H9 (cell line): ENCODE data around the gene FBXO42. TPM values are rescaled to one million over a fixed set of nuclear protein-coding genes. Genes with fewer than 3 reads are reported as not detected.

ENCODE experiments used
- DNase-seq: peaks from one replicate; pipeline ENCODE4 v3.0.0-alpha.2; 2017
- H2AFZ ChIP-seq: one replicate; pipeline ENCODE4 v1.6.1; 2013; ENCODE audit warnings: mild to moderate bottlenecking, low read length, control low read depth, moderate library complexity
- H2AK5ac ChIP-seq: 2 replicates; pipeline ENCODE4 v1.6.1; 2013; ENCODE audit warnings: low read length, control low read depth, mixed read lengths; ENCODE audit not compliant: insufficient read length
- H2BK120ac ChIP-seq: one replicate; pipeline ENCODE4 v1.6.1; 2013; ENCODE audit warnings: low read depth, mild to moderate bottlenecking, low read length, control low read depth, inconsistent platforms; ENCODE audit not compliant: poor library complexity, severe bottlenecking
- H2BK12ac ChIP-seq: 2 replicates; pipeline ENCODE4 v1.6.1; 2013; ENCODE audit warnings: low read length, control low read depth, mixed read lengths, low read depth; ENCODE audit not compliant: insufficient read length
- H2BK15ac ChIP-seq: 2 replicates; pipeline ENCODE4 v1.6.1; 2013; ENCODE audit warnings: low read depth, low read length, control low read depth
- H2BK20ac ChIP-seq: one replicate; pipeline ENCODE4 v1.6.1; 2013; ENCODE audit warnings: low read depth, mild to moderate bottlenecking, low read length, control low read depth, inconsistent platforms; ENCODE audit not compliant: poor library complexity, severe bottlenecking
- H2BK5ac ChIP-seq: 2 replicates; pipeline ENCODE4 v1.6.1; 2013; ENCODE audit warnings: low read length, control low read depth, mixed read lengths; ENCODE audit not compliant: insufficient read length
- H3K14ac ChIP-seq: 2 replicates; pipeline ENCODE4 v1.6.1; 2013; ENCODE audit warnings: low read length, control low read depth; ENCODE audit not compliant: insufficient read depth
- H3K18ac ChIP-seq: 2 replicates; pipeline ENCODE4 v1.6.1; 2013; ENCODE audit warnings: low read depth, mild to moderate bottlenecking, mixed read lengths, low read length, control low read depth; ENCODE audit not compliant: insufficient read length
- H3K23ac ChIP-seq: 2 replicates; pipeline ENCODE4 v1.6.1; 2013; ENCODE audit warnings: low read length, control low read depth, mixed read lengths, low read depth; ENCODE audit not compliant: insufficient read length
- H3K23me2 ChIP-seq: 2 replicates; pipeline ENCODE4 v1.6.1; 2013; ENCODE audit warnings: low read depth, mild to moderate bottlenecking, mixed read lengths, low read length, control low read depth; ENCODE audit not compliant: insufficient read length, poor library complexity, severe bottlenecking
- H3K27ac ChIP-seq: 2 replicates; pipeline ENCODE4 v1.5.1; 2013; ENCODE audit warnings: low read length, control low read depth, mixed read lengths, low read depth; ENCODE audit not compliant: insufficient read length
- H3K27me3 ChIP-seq: 2 replicates; pipeline ENCODE4 v1.6.1; 2013; ENCODE audit warnings: low read length, control low read depth, inconsistent platforms; ENCODE audit not compliant: insufficient read depth
- H3K4ac ChIP-seq: 2 replicates; pipeline ENCODE4 v1.6.1; 2013; ENCODE audit warnings: low read depth, mild to moderate bottlenecking, control low read depth, inconsistent platforms, low read length, moderate library complexity
- H3K4me1 ChIP-seq: 2 replicates; pipeline ENCODE4 v1.6.1; 2013; ENCODE audit warnings: low read length, control low read depth, inconsistent platforms; ENCODE audit not compliant: insufficient read depth
- H3K4me2 ChIP-seq: 2 replicates; pipeline ENCODE4 v1.6.1; 2013; ENCODE audit warnings: low read length, control low read depth, mixed read lengths; ENCODE audit not compliant: insufficient read length, insufficient read depth
- H3K56ac ChIP-seq: 2 replicates; pipeline ENCODE4 v1.6.1; 2013; ENCODE audit warnings: low read depth, mild to moderate bottlenecking, mixed read lengths, low read length, control low read depth; ENCODE audit not compliant: insufficient read length
- H3K79me1 ChIP-seq: 2 replicates; pipeline ENCODE4 v1.6.1; 2013; ENCODE audit warnings: low read depth, mild to moderate bottlenecking, moderate library complexity, low read length, control low read depth, inconsistent platforms; ENCODE audit not compliant: insufficient read depth, poor library complexity, severe bottlenecking
- H3K79me2 ChIP-seq: 2 replicates; pipeline ENCODE4 v1.6.1; 2013; ENCODE audit warnings: low read length, control low read depth, inconsistent platforms; ENCODE audit not compliant: insufficient read depth
- H3K9ac ChIP-seq: 2 replicates; pipeline ENCODE4 v1.6.1; 2013; ENCODE audit warnings: low read length, control low read depth, mixed read lengths; ENCODE audit not compliant: insufficient read length; ENCODE audit errors: extremely low read depth
- H3K9me3 ChIP-seq: one replicate; pipeline ENCODE4 v1.6.1; 2013; ENCODE audit warnings: low read depth, low read length, inconsistent platforms; ENCODE audit not compliant: control insufficient read depth
- H3T11ph ChIP-seq: one replicate; pipeline ENCODE4 v1.6.1; 2013; ENCODE audit warnings: mild to moderate bottlenecking, low read length, control low read depth, inconsistent platforms
- H4K20me1 ChIP-seq: one replicate; pipeline ENCODE4 v1.6.1; 2013; ENCODE audit not compliant: control insufficient read depth, insufficient read length, insufficient read depth
- H4K5ac ChIP-seq: 2 replicates; pipeline ENCODE4 v1.6.1; 2013; ENCODE audit warnings: low read depth, mild to moderate bottlenecking, mixed read lengths, low read length, control low read depth; ENCODE audit not compliant: insufficient read length
- H4K8ac ChIP-seq: replicated peaks from 2 replicates; pipeline ENCODE4 v1.6.1; 2013; ENCODE audit warnings: low read length, control low read depth, mixed read lengths, low read depth; ENCODE audit not compliant: insufficient read length
- H4K91ac ChIP-seq: 2 replicates; pipeline ENCODE4 v1.6.1; 2013; ENCODE audit warnings: low read depth, mild to moderate bottlenecking, moderate library complexity, mixed read lengths, low read length, control low read depth; ENCODE audit not compliant: insufficient read length
- H3K27ac Mint-ChIP-seq, 3 experiments: 2 replicates in 2 of 3; 3 replicates in 1 of 3; pipeline ENCODE4 v1.8.0; 2020 to 2021; ENCODE audit warnings: mixed read lengths in 3 of 3, mild to moderate bottlenecking in 1 of 3, moderate library complexity in 1 of 3
- H3K27me3 Mint-ChIP-seq: 2 replicates; pipeline ENCODE4 v1.8.0; 2021; ENCODE audit warnings: low read depth, mild to moderate bottlenecking, moderate library complexity, mixed read lengths
- H3K36me3 Mint-ChIP-seq, 3 experiments: 2 replicates in 2 of 3; 3 replicates in 1 of 3; pipeline ENCODE4 v1.8.0; 2020 to 2021; ENCODE audit warnings: low read depth in 3 of 3, mixed read lengths in 3 of 3; ENCODE audit not compliant: insufficient read depth in 1 of 3
- H3K4me1 Mint-ChIP-seq, 2 experiments: 2 replicates each; pipeline ENCODE4 v1.8.0; 2020; ENCODE audit warnings: mixed read lengths in 2 of 2
- H3K4me3 Mint-ChIP-seq, 2 experiments: 2 replicates in 1 of 2; 3 replicates in 1 of 2; pipeline ENCODE4 v1.8.0; 2020 to 2021; ENCODE audit warnings: mild to moderate bottlenecking in 2 of 2, mixed read lengths in 2 of 2, moderate library complexity in 1 of 2
- H3K9me3 Mint-ChIP-seq, 2 experiments: 2 replicates in 1 of 2; 3 replicates in 1 of 2; pipeline ENCODE4 v1.8.0; 2020; ENCODE audit warnings: mild to moderate bottlenecking in 2 of 2, mixed read lengths in 2 of 2, moderate library complexity in 1 of 2
- whole genome bisulfite sequencing: extraction: QIAGEN DNeasy Blood & Tissue Kit; methylation state at CpG from one replicate; pipeline ENCODE4 v1.1.7; 2013; ENCODE audit warnings: missing lambda C conversion rate, low lambda C conversion rate, mixed read lengths; ENCODE audit not compliant: insufficient read length; ENCODE audit errors: extremely low coverage; 5-methylcytosine and 5-hydroxymethylcytosine counted together
- total RNA-seq: library from RNA; stranded (reverse); gene quantifications from 2 replicates; pipeline ENCODE4 v1.2.1, GENCODE V29; 2021
- TF ChIP-seq, protein P1 (sequence below): fragments of 200-600 bp; sonication (generic); conservative IDR thresholded peaks from 3 replicates; pipeline ENCODE4 v1.8.0; 2021; ENCODE audit warnings: antibody characterized with exemption, mild to moderate bottlenecking

FBXO42 gene
- total RNA-seq, 1 experiment from 2014 or later = 17.4 TPM

DNA sequence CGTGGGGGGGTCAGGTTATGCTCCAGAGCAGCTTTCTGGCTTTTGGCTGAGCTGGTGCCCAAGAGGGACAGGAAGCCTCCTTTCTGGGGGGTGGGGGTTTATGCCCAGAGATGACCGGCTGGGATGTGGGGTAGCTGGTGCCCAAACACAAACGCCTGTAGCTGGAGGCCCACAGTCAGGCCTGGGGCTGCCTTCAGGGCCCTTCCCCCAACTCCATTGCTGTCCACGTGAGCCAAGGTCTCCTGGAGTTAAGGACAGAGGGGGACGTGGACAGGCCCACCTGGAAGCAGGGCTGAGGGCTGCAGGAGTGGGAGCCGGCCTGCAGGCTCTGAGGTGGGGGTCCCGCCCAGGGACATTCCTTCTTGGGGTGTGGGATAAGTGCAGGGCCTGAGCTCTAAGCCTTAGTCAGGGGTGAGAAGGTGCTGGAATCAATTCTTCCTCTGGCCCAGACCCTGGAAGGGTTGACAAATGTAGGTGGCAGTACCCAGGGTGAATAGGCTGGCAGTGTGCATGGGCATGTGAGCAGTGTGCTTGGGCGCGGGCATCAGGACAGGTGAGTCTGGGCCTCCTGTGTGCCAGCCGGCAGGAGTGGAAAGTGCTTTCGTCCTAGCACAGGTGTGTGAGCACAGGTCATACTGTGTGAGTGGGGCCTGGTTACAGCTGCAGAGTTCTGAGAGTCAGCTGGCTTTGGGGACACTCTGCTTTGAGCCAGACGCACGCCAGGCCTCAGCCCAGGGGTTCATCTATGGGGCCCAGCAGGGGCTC lies 122.1 kb downstream of the FBXO42 start:
- H3K4me2 ChIP-seq = no peak overlapping the region
- no peak overlapping the region for H3K56ac ChIP-seq
- peaks cover 19% of the 10 kb centered on the region; the same call in 1 of the 2 replicates for H3K27me3 ChIP-seq
- no peak overlapping the region for H2BK15ac ChIP-seq
- no peak overlapping the region for H2BK20ac ChIP-seq
- H4K91ac ChIP-seq = no peak overlapping the region
- H3K4me1 Mint-ChIP-seq = peaks cover 20 to 23% of the 10 kb centered on the region in 2 experiments
- H4K5ac ChIP-seq = no peak overlapping the region
- H3K23me2 ChIP-seq = peaks cover 9% of the 10 kb centered on the region
- H3K27ac ChIP-seq = no peak overlapping the region
- H3K79me1 ChIP-seq = no peaks in the 10 kb centered on the region
- TF ChIP-seq, protein P1, sequence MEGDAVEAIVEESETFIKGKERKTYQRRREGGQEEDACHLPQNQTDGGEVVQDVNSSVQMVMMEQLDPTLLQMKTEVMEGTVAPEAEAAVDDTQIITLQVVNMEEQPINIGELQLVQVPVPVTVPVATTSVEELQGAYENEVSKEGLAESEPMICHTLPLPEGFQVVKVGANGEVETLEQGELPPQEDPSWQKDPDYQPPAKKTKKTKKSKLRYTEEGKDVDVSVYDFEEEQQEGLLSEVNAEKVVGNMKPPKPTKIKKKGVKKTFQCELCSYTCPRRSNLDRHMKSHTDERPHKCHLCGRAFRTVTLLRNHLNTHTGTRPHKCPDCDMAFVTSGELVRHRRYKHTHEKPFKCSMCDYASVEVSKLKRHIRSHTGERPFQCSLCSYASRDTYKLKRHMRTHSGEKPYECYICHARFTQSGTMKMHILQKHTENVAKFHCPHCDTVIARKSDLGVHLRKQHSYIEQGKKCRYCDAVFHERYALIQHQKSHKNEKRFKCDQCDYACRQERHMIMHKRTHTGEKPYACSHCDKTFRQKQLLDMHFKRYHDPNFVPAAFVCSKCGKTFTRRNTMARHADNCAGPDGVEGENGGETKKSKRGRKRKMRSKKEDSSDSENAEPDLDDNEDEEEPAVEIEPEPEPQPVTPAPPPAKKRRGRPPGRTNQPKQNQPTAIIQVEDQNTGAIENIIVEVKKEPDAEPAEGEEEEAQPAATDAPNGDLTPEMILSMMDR = no peak
- no peak overlapping the region for H2AFZ ChIP-seq
- H3K18ac ChIP-seq = no peak overlapping the region
- no CpG with 5 or more reads among the region's 13 CpGs for WGBS
- no peaks in the 10 kb centered on the region for H3K4me1 ChIP-seq
- peaks cover 4% of the 10 kb centered on the region for H4K20me1 ChIP-seq
- H3K79me2 ChIP-seq = no peaks in the 10 kb centered on the region
- no peak overlapping the region for H3K9ac ChIP-seq
- no peak overlapping the region for H2BK5ac ChIP-seq
- H3K4me3 Mint-ChIP-seq = no peak overlapping the region
- no peak overlapping the region for H2BK12ac ChIP-seq
- no peak overlapping the region for H3K27ac Mint-ChIP-seq
- H3K27me3 Mint-ChIP-seq = peaks cover 51% of the 10 kb centered on the region
- no peak overlapping the region for H4K8ac ChIP-seq
- H3K9me3 ChIP-seq = no peaks in the 10 kb centered on the region
- no peak overlapping the region for H2AK5ac ChIP-seq
- H3K23ac ChIP-seq = no peak overlapping the region
- H3K9me3 Mint-ChIP-seq = no peaks in the 10 kb centered on the region; a peak in 2 of 5 replicates
- no peaks in the 10 kb centered on the region; a peak in 1 of 7 replicates for H3K36me3 Mint-ChIP-seq
- H3K14ac ChIP-seq = no peak overlapping the region
- no peak overlapping the region for H3T11ph ChIP-seq
- H2BK120ac ChIP-seq = no peak overlapping the region
- no peak overlapping the region for H3K4ac ChIP-seq
- DNase-seq = no peak
